Uterus (tissue), 2 donors: ENCODE results near the gene RNF34.

Experiments used
- CTCF ChIP-seq, 4 experiments: fragments of 200-600 bp in 2 of 4; fragments of 450-650 bp in 2 of 4; sonication (generic) in 2 of 4; IDR thresholded peaks; one replicate each; pipeline ENCODE4 v1.5.1; 2016 to 2019; ENCODE audit warnings: antibody characterized with exemption in 4 of 4, mild to moderate bottlenecking in 2 of 4, moderate library complexity in 1 of 4
- POLR2A ChIP-seq, 2 donors: fragments of 450-650 bp; IDR thresholded peaks; one replicate each; pipeline ENCODE4 v1.6.1; 2016; ENCODE audit warnings: antibody characterized with exemption in 2 of 2, mild to moderate bottlenecking in 1 of 2, moderate library complexity in 1 of 2

DNA sequence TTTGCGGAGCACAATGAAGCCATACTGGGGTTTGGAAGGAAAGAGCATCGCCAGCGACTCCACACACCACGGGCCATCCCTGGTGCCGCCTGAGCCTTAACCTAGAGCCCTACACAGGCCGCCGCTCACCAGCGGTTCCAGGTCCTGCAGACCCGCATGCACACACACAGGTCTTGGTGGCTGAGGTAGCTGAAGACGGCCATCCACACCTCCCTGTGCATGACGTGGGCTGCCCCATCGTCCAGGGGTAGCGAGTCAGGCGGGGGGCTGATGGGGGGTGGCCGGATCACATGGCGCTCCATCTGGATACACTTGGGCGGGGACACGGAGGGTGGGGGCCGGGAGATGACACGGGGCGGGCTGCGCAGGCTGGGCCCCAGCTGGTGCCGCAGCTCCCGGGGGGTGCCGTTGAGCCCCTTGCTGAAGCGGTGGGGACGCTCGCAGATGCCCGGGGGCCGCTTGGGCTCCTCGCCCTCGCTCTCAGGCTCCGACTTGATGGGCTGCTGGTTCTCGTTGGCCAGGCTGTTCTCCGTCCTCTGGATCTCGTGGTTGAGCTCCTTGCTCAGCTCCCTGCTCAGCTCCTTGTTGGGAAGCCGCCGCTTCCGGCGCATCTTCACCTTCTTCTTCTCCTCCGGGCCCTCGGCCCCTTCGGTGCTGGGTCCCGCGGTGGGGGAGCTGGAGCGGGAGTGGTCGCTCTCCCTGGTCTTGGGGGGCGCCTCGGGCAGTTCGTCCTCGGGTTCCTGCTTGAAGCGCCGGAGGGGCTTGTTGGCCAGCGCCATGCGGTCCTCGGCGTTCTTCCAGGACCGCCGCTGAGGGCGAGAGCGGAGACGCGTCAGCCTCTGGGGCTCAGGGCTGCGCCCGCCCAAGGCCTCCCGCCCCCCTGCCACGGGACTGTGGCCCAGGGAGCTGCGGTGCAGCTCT is 42.4 kb downstream of the RNF34 start:
- no peak for TF ChIP-seq CTCF (IDR thresholded peaks at IDR 0.05)
- no peak for TF ChIP-seq POLR2A (IDR thresholded peaks at IDR 0.05)
